GM21619 (cell line): ENCODE results near the gene LRRC53.

ENCODE experiments used
- ATAC-seq: cut with Tn5 transposase; IDR thresholded peaks from one replicate; pipeline ENCODE4 v1.9.1; 2021; ENCODE audit not compliant: unreplicated experiment

Gene LRRC53

GRCh38 chr1:74434321-74434720 lies 78.1 kb downstream of the LRRC53 start:
- ATAC-seq, result no peak

DNA sequence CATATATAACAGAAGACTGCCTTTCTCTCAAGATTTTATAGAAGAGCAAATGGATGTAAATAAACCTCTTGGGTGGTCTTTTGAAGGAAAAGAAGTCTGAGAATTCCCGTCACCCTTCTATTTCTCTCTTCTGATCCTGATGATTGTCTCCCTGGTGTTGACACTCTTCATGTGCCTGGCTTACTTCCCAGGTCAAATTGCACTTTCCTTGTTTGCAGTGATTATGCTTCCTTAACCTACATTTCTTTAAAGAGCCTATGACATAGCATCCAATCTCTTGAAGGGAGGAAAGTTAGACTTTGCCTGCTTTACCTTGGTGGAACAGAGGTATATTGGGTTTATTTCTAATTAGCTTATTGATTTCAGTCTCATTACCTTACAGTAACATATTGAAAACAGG lies 80.1 kb downstream of the LRRC53 start:
- ATAC-seq, result no peak

DNA sequence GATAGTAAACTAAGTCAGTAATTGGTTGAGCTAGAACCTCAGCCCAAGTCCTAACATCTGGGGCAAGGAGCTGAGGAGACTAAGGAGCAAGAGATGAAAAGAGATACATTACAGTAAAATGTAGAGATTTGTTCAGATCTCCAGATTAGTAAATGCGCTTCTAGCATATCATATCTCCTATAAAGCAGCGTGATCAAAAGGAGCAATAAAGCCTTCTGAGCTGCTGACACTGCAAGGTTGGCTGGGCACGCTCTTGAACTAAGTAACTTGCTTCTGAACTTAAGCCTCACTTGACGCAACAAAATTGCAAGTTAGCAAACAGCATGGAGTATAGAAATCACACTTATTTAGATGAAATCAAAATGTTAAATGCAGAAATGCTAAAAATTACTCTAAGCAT lies 80.9 kb downstream of the LRRC53 start:
- ATAC-seq, result no peak

DNA sequence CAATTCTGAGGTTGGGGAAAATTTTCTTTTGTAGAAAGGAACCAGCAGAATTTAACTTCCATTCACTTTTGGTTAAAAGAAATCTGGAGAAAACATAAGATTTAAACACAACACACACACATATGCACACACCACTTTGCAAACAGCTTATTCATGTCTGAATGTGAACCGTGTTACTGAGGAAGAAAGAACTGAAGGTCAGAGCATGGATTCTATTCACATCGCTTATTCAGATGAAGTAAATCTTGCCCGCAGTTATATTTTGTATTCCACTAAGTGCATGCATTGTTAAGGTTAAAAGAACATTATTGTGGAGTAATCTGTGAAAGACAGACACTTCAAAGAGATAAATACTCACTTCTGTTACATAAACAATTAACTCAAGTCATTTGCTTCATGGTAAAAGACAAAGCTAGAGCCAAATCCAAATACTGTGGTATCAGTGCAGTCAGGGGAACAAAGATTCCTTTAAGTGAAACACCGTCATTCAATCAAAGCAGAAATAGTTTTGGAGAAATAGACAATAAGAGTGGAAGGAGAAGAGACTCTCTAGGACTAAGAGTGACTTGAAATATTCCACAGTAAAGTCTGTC lies 82.0 kb downstream of the LRRC53 start:
- ATAC-seq, result no peak

GRCh38 chr1:74429580-74429979 lies 82.8 kb downstream of the LRRC53 start:
- no peak for ATAC-seq

DNA sequence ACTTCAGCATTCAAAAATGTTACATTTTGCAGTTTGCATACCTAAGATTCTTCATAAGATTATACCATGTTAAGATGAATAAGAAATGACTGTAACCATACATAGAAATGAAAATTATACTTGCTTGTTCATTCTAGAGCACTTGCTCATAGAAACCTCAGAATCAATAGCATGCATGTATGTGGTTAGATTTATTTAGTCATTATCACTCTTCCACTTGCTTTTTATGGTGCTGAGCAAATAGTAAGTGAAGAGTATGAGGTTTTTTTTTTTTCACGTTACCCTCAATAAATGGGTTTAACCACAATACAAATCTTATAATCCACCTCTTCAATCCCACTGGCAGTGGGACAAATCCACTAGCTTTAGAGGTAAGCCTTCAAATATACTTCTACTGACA lies 84.7 kb downstream of the LRRC53 start:
- ATAC-seq, result no peak

- ATAC-seq, result no peak
Measured at GRCh38 chr1:74426208-74426937, 86.0 kb downstream of the LRRC53 start.

DNA sequence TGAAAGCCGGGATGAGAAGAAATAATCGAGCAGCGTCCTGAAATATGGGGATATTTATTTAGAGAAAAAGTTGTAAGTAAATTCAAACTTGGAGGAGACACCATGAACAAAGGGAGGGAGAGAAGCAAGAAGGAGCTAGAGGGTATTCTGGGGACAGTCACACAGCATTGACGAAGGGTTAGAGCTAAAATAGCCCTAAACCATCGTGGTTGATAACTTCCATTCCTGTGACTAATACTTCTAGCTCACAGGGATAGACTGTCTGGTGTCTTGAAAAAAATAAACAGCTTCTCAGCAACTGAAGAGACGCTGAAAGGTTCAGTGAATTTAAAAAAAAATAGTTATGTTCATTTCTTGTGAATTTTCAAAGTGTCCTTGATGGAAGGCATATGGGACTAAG lies 86.7 kb downstream of the LRRC53 start:
- ATAC-seq, result no peak

DNA sequence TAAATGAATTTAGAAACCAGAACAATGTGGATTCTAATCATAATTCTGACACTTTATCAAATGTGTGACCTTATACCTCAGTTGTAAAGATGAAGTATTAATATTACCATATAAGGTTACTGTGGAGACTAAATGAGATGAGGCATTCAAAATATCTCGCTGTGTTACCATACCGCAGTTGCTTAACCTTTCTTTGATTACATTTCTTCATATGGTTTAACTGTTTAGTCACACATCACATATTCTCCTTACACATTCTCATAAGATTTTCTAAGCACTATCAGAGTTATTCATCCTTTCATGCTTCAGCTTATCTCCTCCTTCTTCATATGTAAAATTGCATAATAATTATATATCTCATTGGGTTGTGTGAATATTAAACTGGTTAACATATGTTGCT lies 88.9 kb downstream of the LRRC53 start:
- ATAC-seq, result no peak

DNA sequence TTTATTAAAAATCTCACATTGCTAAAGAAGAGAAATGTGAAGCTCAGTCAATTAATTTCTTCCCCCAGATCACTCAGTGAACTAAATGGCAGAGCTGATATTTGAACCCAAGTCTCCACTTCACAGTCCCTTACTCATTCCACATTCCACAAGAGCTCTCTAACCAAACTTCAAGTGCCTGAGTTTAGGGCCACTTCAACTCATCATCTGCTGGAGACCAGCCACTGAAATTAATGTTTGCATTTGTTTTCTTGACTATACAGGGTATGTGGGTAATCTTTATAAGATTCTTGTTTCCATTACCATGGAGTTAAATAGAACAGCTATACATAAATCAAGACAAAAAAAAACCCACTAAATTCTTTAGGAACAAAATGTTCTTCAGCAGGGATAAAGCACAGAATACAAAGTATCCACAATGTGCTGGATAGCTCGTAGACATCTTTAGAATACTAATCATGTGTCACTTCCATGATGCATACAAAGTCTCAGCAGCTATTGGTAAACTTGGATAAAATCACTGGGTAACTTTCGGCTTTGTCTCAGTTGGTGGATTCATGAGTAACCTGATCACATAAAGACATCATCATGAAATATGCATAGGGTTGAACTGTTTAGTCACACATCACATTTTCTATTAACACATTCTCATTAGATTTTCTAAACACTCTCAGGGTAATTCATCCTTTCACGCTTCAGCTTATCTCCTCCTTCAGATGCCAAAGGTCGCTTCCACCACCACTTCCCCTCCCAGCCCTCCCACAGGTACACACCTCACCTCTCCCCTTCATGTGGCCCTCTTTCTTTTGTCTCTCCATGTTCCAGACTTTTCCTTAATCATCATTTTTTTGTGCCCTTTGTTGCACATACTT lies 89.8 kb downstream of the LRRC53 start:
- no peak for ATAC-seq

DNA sequence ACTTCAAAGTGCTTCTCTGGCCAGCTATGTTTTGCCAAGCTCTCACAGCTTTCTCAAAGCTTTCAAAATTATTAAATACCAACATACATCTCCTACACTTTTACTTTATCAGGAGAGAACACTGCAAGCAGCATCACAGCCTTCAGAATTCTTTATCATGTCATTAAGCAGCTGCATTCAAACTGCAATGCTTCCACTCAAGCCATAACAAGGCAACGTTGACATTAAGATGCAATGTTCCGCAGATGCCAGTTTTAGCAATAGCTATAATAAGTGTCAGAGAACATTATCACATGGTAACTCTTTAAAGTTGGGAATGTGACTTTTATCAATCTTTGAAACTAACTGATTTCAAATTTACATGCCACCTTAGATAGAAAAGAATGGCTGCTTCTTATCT lies 91.9 kb downstream of the LRRC53 start:
- ATAC-seq, result no peak
